ENCODE measurements around the gene EFCAB14.
"Not testable (repeated sequence)": the region's sequence is repeated elsewhere in the genome, so short reads cannot be mapped to it uniquely, and the experiment has no call there.

The EFCAB14 gene

GRCh38 chr1:46725736-46726108 lies 6.8 kb upstream of the EFCAB14 start:
- Histone ChIP-seq H3K4me3 (ENCODE audit: low read depth, low read length) (no peak overlapping the region), H3K36me3 (no peaks in the 10 kb centered on the region)
- no peak for TF ChIP-seq CTCF (IDR thresholded peaks at IDR 0.05; ENCODE audit: low read depth, low read length)

GRCh38 chr1:46724991-46725735 lies 6.2 kb upstream of the EFCAB14 start:
- no peaks in the 10 kb centered on the region for H3K36me3 ChIP-seq
- DNase-seq, result peak; percentile 57
- H3K9me3 ChIP-seq, result no peaks in the 10 kb centered on the region
- TF ChIP-seq CTCF (IDR thresholded peaks at IDR 0.05; ENCODE audit: low read depth, low read length), result peak; percentile 80
- no peak overlapping the region for H3K4me3 ChIP-seq (ENCODE audit: low read depth, low read length)
- no peaks in the 10 kb centered on the region for H3K4me1 ChIP-seq
- no peaks in the 10 kb centered on the region for H3K27me3 ChIP-seq

More at GRCh38 chr1:46725736-46726108, 6.8 kb upstream of the EFCAB14 start:
- no peaks in the 10 kb centered on the region for H3K4me1 ChIP-seq
- DNase-seq, result no peak
- no peaks in the 10 kb centered on the region for H3K27me3 ChIP-seq
- H3K9me3 ChIP-seq, result no peaks in the 10 kb centered on the region

- Histone ChIP-seq H3K4me3 (ENCODE audit: low read depth, low read length) (no peak overlapping the region), H3K27me3 (no peaks in the 10 kb centered on the region), H3K36me3 (no peaks in the 10 kb centered on the region), H3K4me1 (no peaks in the 10 kb centered on the region), H3K9me3 (no peaks in the 10 kb centered on the region)
- no peak for DNase-seq
- no peak for TF ChIP-seq CTCF (IDR thresholded peaks at IDR 0.05; ENCODE audit: low read depth, low read length)
These were observed 5.0 kb upstream of the EFCAB14 start for GRCh38 chr1:46723901-46724300.

- H3K9me3 ChIP-seq, result no peaks in the 10 kb centered on the region
- H3K4me3 ChIP-seq (ENCODE audit: low read depth, low read length), result no peak overlapping the region
These were observed 2.8 kb upstream of the EFCAB14 start for GRCh38 chr1:46721686-46722205.

GRCh38 chr1:46721204-46721603 lies 2.3 kb upstream of the EFCAB14 start:
- no peak for TF ChIP-seq CTCF (IDR thresholded peaks at IDR 0.05; ENCODE audit: low read depth, low read length)
- no peaks in the 10 kb centered on the region for H3K27me3 ChIP-seq
- no peaks in the 10 kb centered on the region for H3K9me3 ChIP-seq
- DNase-seq, result no peak
- H3K4me3 ChIP-seq (ENCODE audit: low read depth, low read length), result no peak overlapping the region
- H3K4me1 ChIP-seq, result no peaks in the 10 kb centered on the region
- no peaks in the 10 kb centered on the region for H3K36me3 ChIP-seq

More at GRCh38 chr1:46721686-46722205, 2.8 kb upstream of the EFCAB14 start:
- no peak for TF ChIP-seq CTCF (IDR thresholded peaks at IDR 0.05; ENCODE audit: low read depth, low read length)
- Histone ChIP-seq H3K27me3 (no peaks in the 10 kb centered on the region), H3K36me3 (no peaks in the 10 kb centered on the region), H3K4me1 (no peaks in the 10 kb centered on the region)
- DNase-seq, result no peak

- H3K4me1 ChIP-seq; H3K27me3 ChIP-seq; DNase-seq; H3K36me3 ChIP-seq; H3K9me3 ChIP-seq; H3K4me3 ChIP-seq (ENCODE audit: low read depth, low read length): not testable (repeated sequence)
These were observed 1.4 kb upstream of the EFCAB14 start for GRCh38 chr1:46720319-46720718.

All from BE2C (cell line).